ENCODE data around the gene ALS2. TPM values are rescaled to one million over a fixed set of nuclear protein-coding genes. Genes with fewer than 3 reads are reported as not detected.

The ALS2 gene
- total and polyA plus RNA-seq, 5 donors = 10.9 to 34.6 (median 31.0) TPM

DNA sequence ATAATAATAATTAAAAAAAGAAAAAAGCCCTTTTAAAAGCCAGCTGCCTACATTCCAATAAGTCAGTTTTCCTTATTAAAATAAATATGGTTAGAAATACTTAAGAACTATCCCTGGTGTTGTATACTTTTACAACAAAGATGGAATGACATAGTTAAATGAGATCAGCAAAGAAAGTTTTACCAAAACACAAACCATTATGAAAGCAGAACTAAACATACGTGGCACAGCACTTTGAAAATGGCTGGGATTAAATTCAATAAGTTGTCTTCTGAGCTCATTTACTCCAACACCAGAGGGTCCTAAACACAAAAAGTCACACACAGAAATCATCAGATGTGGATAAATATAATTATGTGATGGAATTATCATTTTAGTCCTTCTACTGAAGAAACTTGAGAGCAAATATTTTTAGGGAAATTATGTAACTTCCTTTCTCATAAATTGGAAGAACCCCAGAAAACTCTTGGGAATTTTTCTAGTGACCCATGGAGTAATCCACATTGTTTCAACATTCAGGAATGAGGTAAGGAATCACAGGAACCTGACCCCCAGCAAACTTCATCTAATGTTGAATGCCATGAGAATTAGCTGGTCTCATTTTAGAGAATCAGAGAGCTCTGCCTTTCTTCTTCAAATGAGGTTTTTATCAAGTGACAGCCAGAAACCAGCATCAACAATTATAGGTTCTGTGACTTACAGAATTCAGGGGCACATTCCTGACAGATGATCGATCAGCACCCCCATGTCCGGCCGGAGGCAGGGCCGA is 125.9 kb downstream of the ALS2 start:
- Histone ChIP-seq H3K27ac (ENCODE audit: low read length) (no peak overlapping the region), H3K4me3 (ENCODE audit: low read length) (no peak overlapping the region), H3K4me1 (ENCODE audit: control insufficient read depth, insufficient read depth, low read length) (no peaks in the 10 kb centered on the region), H3K27me3 (ENCODE audit: control insufficient read depth, insufficient read depth) (no peaks in the 10 kb centered on the region), H3K9me3 (ENCODE audit: control insufficient read depth, low read length) (no peaks in the 10 kb centered on the region)
- WGBS = 72% methylated on average over 5 of the region's 5 CpGs
- ATAC-seq (no peak), DNase-seq (no peak)
- intact Hi-C loops (cut with DNase I) = no loop called here

DNA sequence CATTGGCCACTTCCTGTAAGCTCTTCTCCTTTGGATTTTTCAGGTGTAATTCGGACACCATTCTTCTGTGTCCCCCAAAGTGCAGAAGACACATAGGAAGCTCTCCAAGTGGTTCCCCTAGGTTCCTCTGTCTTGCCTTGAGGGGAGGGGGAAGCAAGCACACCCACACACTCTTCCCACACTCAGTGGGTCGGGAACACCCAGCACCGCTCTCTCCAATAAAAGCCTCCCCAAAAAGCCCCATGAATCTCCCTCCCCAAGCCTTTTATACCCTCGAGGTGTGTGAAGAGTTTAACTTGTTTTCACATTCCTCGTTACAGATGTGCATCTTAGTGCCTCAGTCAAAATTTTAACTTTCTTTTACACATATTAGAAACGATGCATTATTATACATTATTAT is 127.5 kb downstream of the ALS2 start:
- WGBS = 86% methylated on average over 6 of the region's 6 CpGs
- H3K27ac ChIP-seq (ENCODE audit: low read length) = no peak overlapping the region
- no peaks in the 10 kb centered on the region for H3K27me3 ChIP-seq (ENCODE audit: control insufficient read depth, insufficient read depth)
- no peak for DNase-seq
- no peaks in the 10 kb centered on the region for H3K9me3 ChIP-seq (ENCODE audit: control insufficient read depth, low read length)
- no peaks in the 10 kb centered on the region for H3K4me1 ChIP-seq (ENCODE audit: control insufficient read depth, insufficient read depth, low read length)
- H3K4me3 ChIP-seq (ENCODE audit: low read length) = no peak overlapping the region
- intact Hi-C loops (cut with DNase I) = no loop called here
- no peak for ATAC-seq

Other genes starting within 250 kb of the ALS2 start
- 10 to 100 TPM; 17.9 to 22.8 (median 20.4) TPM for gene TMEM237, start 137.4 kb downstream of the ALS2 start, total RNA-seq
- 12.1 TPM for gene TMEM237, start 137.4 kb downstream of the ALS2 start, polyA plus RNA-seq
- gene MPP4, start 82.3 kb downstream of the ALS2 start, total RNA-seq = under 1 TPM in 2 of 4 donors, not detected in 2; 0.14 to 0.35 TPM
- gene MPP4, start 82.3 kb downstream of the ALS2 start, polyA plus RNA-seq = not detected
- gene CDK15, start 25.6 kb upstream of the ALS2 start, total RNA-seq = under 1 TPM; 0.11 to 0.97 (median 0.37) TPM
- gene CDK15, start 25.6 kb upstream of the ALS2 start, polyA plus RNA-seq = 0.25 TPM

Measured in right cardiac atrium (tissue), 5 donors.